B cell (primary cell): Measurements from ENCODE around the gene HPX. TPM values are rescaled to one million over a fixed set of nuclear protein-coding genes. Genes with fewer than 3 reads are reported as not detected.

Experiments used
- ATAC-seq: fragments of 200-7000 bp; cut with Tn5 transposase; one replicate; pipeline ENCODE4 v1.10.0; 2021; ENCODE audit warnings: low read depth, mild to moderate bottlenecking, moderate number of reproducible peaks, moderate library complexity
- CTCF ChIA-PET: fragments of 350-600 bp; sonication (Branson Sonifier 250); formaldehyde crosslinking; loops from one replicate; lab custom pipeline; 2021; ENCODE audit warnings: antibody characterized with exemption, inconsistent platforms; lab: Charles Lee
- POLR2A ChIA-PET: fragments of 350-600 bp; sonication (Branson Sonifier 250); formaldehyde crosslinking; loops from one replicate; lab custom pipeline; 2021; ENCODE audit warnings: antibody characterized with exemption; lab: Charles Lee
- DNase-seq: peaks from one replicate; pipeline ENCODE4 v3.0.0; 2013
- H2AFZ ChIP-seq: 2 replicates; pipeline ENCODE4 v1.6.1; 2012; ENCODE audit warnings: mild to moderate bottlenecking, low read depth, low read length; ENCODE audit not compliant: insufficient read depth, poor library complexity, severe bottlenecking
- H3K27ac ChIP-seq, 2 donors: 1 replicate in 1 of 2; 2 replicates in 1 of 2; pipeline ENCODE4 v1.5.1; 2012 to 2013; ENCODE audit warnings: low read length in 2 of 2, mild to moderate bottlenecking in 2 of 2, moderate library complexity in 1 of 2
- H3K27me3 ChIP-seq, 4 experiments: fragments of 200-600 bp in 1 of 4; sonication (generic) in 1 of 4; replicated peaks in 1 of 4; 1 replicate in 2 of 4; 2 replicates in 2 of 4; pipeline versions ENCODE4 v1.6.1 to v1.7.0; 2013 to 2016; ENCODE audit warnings: low read length in 3 of 4, mild to moderate bottlenecking in 2 of 4, mixed read lengths in 1 of 4, moderate library complexity in 1 of 4; ENCODE audit not compliant: insufficient read depth in 4 of 4, control insufficient read depth in 3 of 4; ENCODE audit errors: control extremely low read depth in 1 of 4
- H3K36me3 ChIP-seq, 2 experiments: replicated peaks in 1 of 2; 1 replicate in 1 of 2; 2 replicates in 1 of 2; pipeline versions ENCODE4 v1.6.1 to v1.7.1; 2013; ENCODE audit warnings: low read length in 1 of 2; ENCODE audit not compliant: insufficient read depth in 2 of 2, control insufficient read depth in 1 of 2; ENCODE audit errors: control extremely low read depth in 1 of 2, extremely low read depth in 1 of 2
- H3K4me1 ChIP-seq, 2 donors: fragments of 200-600 bp in 1 of 2; sonication (generic) in 1 of 2; 1 replicate in 1 of 2; 2 replicates in 1 of 2; pipeline versions ENCODE4 v1.5.1 to v1.6.1; 2013 to 2017; ENCODE audit warnings: low read length in 2 of 2; ENCODE audit not compliant: control insufficient read depth in 2 of 2, insufficient read depth in 2 of 2
- H3K4me2 ChIP-seq: replicated peaks from 2 replicates; pipeline ENCODE3; 2012; ENCODE audit warnings: mild to moderate bottlenecking, low read depth, low read length; ENCODE audit not compliant: poor library complexity, severe bottlenecking
- H3K4me3 ChIP-seq, 5 experiments: fragments of 200-600 bp in 1 of 5; sonication (generic) in 1 of 5; 1 replicate in 3 of 5; 2 replicates in 2 of 5; pipeline versions ENCODE4 v1.5.1 to v1.7.0; 2011 to 2016; ENCODE audit warnings: low read length in 4 of 5, mild to moderate bottlenecking in 4 of 5, low read depth in 2 of 5, control low read depth in 1 of 5, moderate library complexity in 1 of 5; ENCODE audit not compliant: insufficient read depth in 1 of 5; ENCODE audit errors: control extremely low read depth in 1 of 5, extremely low read depth in 1 of 5
- H3K79me2 ChIP-seq: fragments of 200-600 bp; sonication (generic); one replicate; pipeline ENCODE4 v1.6.0; 2016; ENCODE audit warnings: low read length; ENCODE audit not compliant: control insufficient read depth, insufficient read depth
- H3K9ac ChIP-seq: fragments of 200-600 bp; sonication (generic); 2 replicates; pipeline ENCODE4 v1.6.1; 2017; ENCODE audit warnings: mild to moderate bottlenecking, low read length, moderate library complexity
- H3K9me3 ChIP-seq, 3 donors: one replicate each; pipeline versions ENCODE4 v1.6.1 to v1.7.1; 2013; ENCODE audit warnings: low read length in 2 of 3; ENCODE audit not compliant: control insufficient read depth in 2 of 3, insufficient read depth in 1 of 3; ENCODE audit errors: control extremely low read depth in 1 of 3
- H4K20me1 ChIP-seq: 2 replicates; pipeline ENCODE4 v1.6.0; 2012; ENCODE audit warnings: mild to moderate bottlenecking, low read length; ENCODE audit not compliant: insufficient read depth, control insufficient read depth, poor library complexity, severe bottlenecking
- H3K27ac Mint-ChIP-seq: one replicate; pipeline ENCODE4 v1.8.0; 2021; ENCODE audit warnings: mixed read lengths
- H3K27me3 Mint-ChIP-seq: one replicate; pipeline ENCODE4 v1.8.0; 2021; ENCODE audit warnings: mixed read lengths
- H3K4me1 Mint-ChIP-seq: one replicate; pipeline ENCODE4 v1.8.0; 2021; ENCODE audit warnings: mixed read lengths
- H3K4me3 Mint-ChIP-seq: one replicate; pipeline ENCODE4 v1.8.0; 2021; ENCODE audit warnings: mixed read lengths
- H3K9me3 Mint-ChIP-seq: one replicate; pipeline ENCODE4 v1.8.0; 2022; ENCODE audit warnings: mixed read lengths; ENCODE audit not compliant: insufficient read depth
- CTCF ChIP-seq: fragments of 200-600 bp; IDR thresholded peaks from one replicate; pipeline ENCODE4 v1.8.0; 2022; ENCODE audit warnings: antibody characterized with exemption, mild to moderate bottlenecking
- EZH2 ChIP-seq: IDR thresholded peaks from 2 replicates; pipeline ENCODE4 v1.6.1; 2012; ENCODE audit warnings: borderline replicate concordance, low read depth, mild to moderate bottlenecking, moderate library complexity, low read length; ENCODE audit not compliant: insufficient read depth, poor library complexity, severe bottlenecking
- WGBS: methylation state at CpG from one replicate; pipeline ENCODE4 v1.1.5; 2013; ENCODE audit warnings: missing lambda C conversion rate; ENCODE audit not compliant: insufficient coverage; 5-methylcytosine and 5-hydroxymethylcytosine counted together
- intact Hi-C: fragments of 100-400 bp; cut with micrococcal nuclease; formaldehyde crosslinking; loops from one replicate; pipeline ENCODE4 v1.10.0; 2022
- polyA plus RNA-seq: library from polyadenylated mRNA; depleted of rRNA; stranded (reverse); fragments of >200 nt; gene quantifications from 2 replicates; pipeline ENCODE4 v1.2.3, GENCODE V29; 2012
- total RNA-seq, 2 donors: library from RNA; stranded (reverse); fragments of 120-200 nt in 1 of 2; gene quantifications; 1 replicate in 1 of 2; 2 replicates in 1 of 2; pipeline versions ENCODE4 v1.2.3 to v1.2.4, GENCODE V29; 2013 to 2022

Gene HPX
- total and polyA plus RNA-seq, 2 donors (not counting 1 experiment from before 2014, with no cell fraction given), result 0.64 to 1.1 TPM

GRCh38 chr11:6474413-6474792 lies 33.6 kb upstream of the HPX start:
- H3K9ac ChIP-seq, result peak overlapping the region; percentile 66
- peaks cover 0 to 5% (median 0%) of the 10 kb centered on the region in 4 experiments for H3K27me3 ChIP-seq
- H4K20me1 ChIP-seq, result no peaks in the 10 kb centered on the region
- peaks cover 0 to 17% of the 10 kb centered on the region in 2 experiments for H3K36me3 ChIP-seq
- DNase-seq, result no peak
- peak overlapping the region; percentile 82 for H3K4me3 Mint-ChIP-seq
- peaks cover 24% of the 10 kb centered on the region for H3K4me1 Mint-ChIP-seq
- POLR2A ChIA-PET, result interaction anchor here (1.4 kb wide), 1 partner anchor 85 kb away, joined by 4 read pairs; the partner anchor contains the start of gene SMPD1
- H3K27ac ChIP-seq, result peak overlapping the region; percentile 72 to 76
- no peaks in the 10 kb centered on the region for H3K9me3 ChIP-seq
- CTCF ChIA-PET, result interaction anchor here (1.2 to 2.8 kb wide), 2 partner anchors 30 to 52 kb away, joined by 4 to 9 read pairs; no protein-coding TSS in a partner anchor
- ATAC-seq, result no peak
- H3K4me1 ChIP-seq, result peaks cover 8 to 15% of the 10 kb centered on the region in 2 donors
- 59% methylated on average over 3 of the region's 7 CpGs for WGBS
- H3K4me3 ChIP-seq, result peak overlapping the region in 4 of 5 experiments; percentile 46 to 82 (median 74)
- intact Hi-C loops, result no loop called here
- H2AFZ ChIP-seq, result peak overlapping the region; percentile 86
- H3K4me2 ChIP-seq, result peak overlapping the region; percentile 90
- no peaks in the 10 kb centered on the region for H3K27me3 Mint-ChIP-seq
- no peaks in the 10 kb centered on the region for H3K79me2 ChIP-seq
- no peaks in the 10 kb centered on the region for H3K9me3 Mint-ChIP-seq
- TF ChIP-seq EZH2 (no peak), CTCF (no peak)
- peak overlapping the region; percentile 80 for H3K27ac Mint-ChIP-seq
